Body of pancreas (tissue), 4 donors: Measurements from ENCODE around the gene E2F6. TPM values are rescaled to one million over a fixed set of nuclear protein-coding genes. Genes with fewer than 3 reads are reported as not detected.
A peak's percentile ranks its signal among the peaks of the same experiment; 100 is the strongest.

Experiments
- ATAC-seq: fragments of 150-250 bp; one replicate; pipeline ENCODE4 v1.9.1; 2016
- DNase-seq, 4 donors: peaks; one replicate each; pipeline ENCODE4 v3.0.0-alpha.2; 2019
- H3K27ac ChIP-seq, 4 donors: fragments of 200-600 bp; sonication (generic); 1 replicate in 3 of 4; 2 replicates in 1 of 4; pipeline versions ENCODE4 v1.5.1 to v1.6.1; 2016 to 2019; ENCODE audit warnings: mild to moderate bottlenecking in 1 of 4, mixed read lengths in 1 of 4, moderate library complexity in 1 of 4
- H3K27me3 ChIP-seq, 2 donors: fragments of 200-600 bp; sonication (generic); one replicate each; pipeline ENCODE4 v1.6.0; 2016; ENCODE audit warnings: mild to moderate bottlenecking in 1 of 2
- H3K36me3 ChIP-seq, 2 donors: fragments of 200-600 bp; sonication (generic); replicated peaks in 1 of 2; 2 replicates each; pipeline ENCODE4 v1.5.1; 2016; ENCODE audit warnings: low read depth in 2 of 2; ENCODE audit not compliant: insufficient read depth in 1 of 2
- H3K4me1 ChIP-seq: fragments of 200-600 bp; sonication (generic); one replicate; pipeline ENCODE4 v1.6.0; 2016
- H3K4me3 ChIP-seq, 2 donors: fragments of 200-600 bp; sonication (generic); 1 replicate in 1 of 2; 2 replicates in 1 of 2; pipeline ENCODE4 v1.5.1; 2016 to 2019
- H3K9me3 ChIP-seq, 3 donors: fragments of 200-600 bp; sonication (generic); 1 replicate in 2 of 3; 2 replicates in 1 of 3; pipeline ENCODE4 v1.5.1; 2016
- POLR2A ChIP-seq, 3 donors: fragments of 450-650 bp; IDR thresholded peaks; one replicate each; pipeline ENCODE4 v1.6.1; 2016; ENCODE audit warnings: antibody characterized with exemption in 3 of 3, mild to moderate bottlenecking in 2 of 3
- whole genome bisulfite sequencing, 2 donors: methylation state at CpG; one replicate each; pipeline ENCODE4 v1.1.5; 2017; 5-methylcytosine and 5-hydroxymethylcytosine counted together
- intact Hi-C: fragments of 100-400 bp; cut with DNase I; formaldehyde crosslinking; loops from one replicate; pipeline ENCODE4 v1.15.1; 2023
- total RNA-seq, 2 donors: library from RNA; depleted of rRNA; stranded (reverse); fragments of >200 nt; gene quantifications; one replicate each; pipeline ENCODE4 v1.1.0, GENCODE V29; 2016
- TF ChIP-seq, protein P1 (sequence below), 7 experiments: fragments of 450-650 bp in 4 of 7; fragments of 200-600 bp in 3 of 7; sonication (generic) in 3 of 7; IDR thresholded peaks; one replicate each; pipeline ENCODE4 v1.5.1; 2016 to 2019; ENCODE audit warnings: antibody characterized with exemption in 7 of 7

The E2F6 gene
- total RNA-seq, 2 donors from 2014 or later, result 9.2 to 13.2 TPM

- TF ChIP-seq POLR2A (IDR thresholded peaks at IDR 0.05), result no peak
- no peaks in the 10 kb centered on the region for H3K9me3 ChIP-seq
- H3K4me1 ChIP-seq, result no peaks in the 10 kb centered on the region
- 61 to 76% methylated on average over 15 to 16 of the region's 16 CpGs for WGBS, 2 donors
- no peak overlapping the region for H3K27ac ChIP-seq
- no peak overlapping the region for H3K4me3 ChIP-seq
- ATAC-seq, result no peak
- intact Hi-C loops, result no loop called here
- H3K27me3 ChIP-seq, result no peaks in the 10 kb centered on the region
- DNase-seq, result peak in 2 of 4 donors; percentile 35 to 44
- H3K36me3 ChIP-seq, result no peaks in the 10 kb centered on the region
These were observed 67.1 kb downstream of the E2F6 start for GRCh38 chr2:11398750-11399437.

DNA sequence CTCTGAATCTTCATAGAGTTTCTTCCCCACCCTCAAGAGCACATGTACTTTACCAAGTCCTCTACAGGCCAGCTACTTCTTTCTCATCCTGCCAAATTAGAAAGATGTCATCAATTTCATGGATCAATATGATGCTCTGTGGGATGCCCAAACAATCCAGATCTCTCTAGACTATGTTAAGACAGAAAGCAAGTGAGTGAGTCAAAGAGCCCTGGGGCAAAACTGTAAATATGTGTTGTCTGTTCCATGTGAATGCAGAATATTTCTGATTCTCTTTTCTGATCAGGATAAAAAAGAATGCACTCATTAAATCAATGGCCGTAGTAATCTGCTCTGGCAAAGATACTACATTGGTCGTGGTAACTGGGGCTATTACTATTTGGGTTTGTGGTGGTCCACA is 68.4 kb downstream of the E2F6 start:
- intact Hi-C loops, result no loop called here
- H3K27me3 ChIP-seq, result no peaks in the 10 kb centered on the region
- H3K36me3 ChIP-seq, result no peaks in the 10 kb centered on the region
- DNase-seq (no peak), ATAC-seq (no peak)
- no peak overlapping the region for H3K4me3 ChIP-seq
- no peaks in the 10 kb centered on the region for H3K9me3 ChIP-seq
- TF ChIP-seq POLR2A (IDR thresholded peaks at IDR 0.05), result no peak
- TF ChIP-seq, protein P1, sequence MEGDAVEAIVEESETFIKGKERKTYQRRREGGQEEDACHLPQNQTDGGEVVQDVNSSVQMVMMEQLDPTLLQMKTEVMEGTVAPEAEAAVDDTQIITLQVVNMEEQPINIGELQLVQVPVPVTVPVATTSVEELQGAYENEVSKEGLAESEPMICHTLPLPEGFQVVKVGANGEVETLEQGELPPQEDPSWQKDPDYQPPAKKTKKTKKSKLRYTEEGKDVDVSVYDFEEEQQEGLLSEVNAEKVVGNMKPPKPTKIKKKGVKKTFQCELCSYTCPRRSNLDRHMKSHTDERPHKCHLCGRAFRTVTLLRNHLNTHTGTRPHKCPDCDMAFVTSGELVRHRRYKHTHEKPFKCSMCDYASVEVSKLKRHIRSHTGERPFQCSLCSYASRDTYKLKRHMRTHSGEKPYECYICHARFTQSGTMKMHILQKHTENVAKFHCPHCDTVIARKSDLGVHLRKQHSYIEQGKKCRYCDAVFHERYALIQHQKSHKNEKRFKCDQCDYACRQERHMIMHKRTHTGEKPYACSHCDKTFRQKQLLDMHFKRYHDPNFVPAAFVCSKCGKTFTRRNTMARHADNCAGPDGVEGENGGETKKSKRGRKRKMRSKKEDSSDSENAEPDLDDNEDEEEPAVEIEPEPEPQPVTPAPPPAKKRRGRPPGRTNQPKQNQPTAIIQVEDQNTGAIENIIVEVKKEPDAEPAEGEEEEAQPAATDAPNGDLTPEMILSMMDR (IDR thresholded peaks at IDR 0.05), result no peak
- H3K4me1 ChIP-seq, result no peaks in the 10 kb centered on the region
- H3K27ac ChIP-seq, result no peak overlapping the region
- WGBS, 2 donors, result 85% methylated on average over 2 of the region's 2 CpGs

- WGBS, 2 donors, result 84 to 85% methylated on average over 9 to 15 of the region's 15 CpGs
- Histone ChIP-seq H3K27ac (no peak overlapping the region), H3K9me3 (no peaks in the 10 kb centered on the region), H3K36me3 (no peaks in the 10 kb centered on the region), H3K27me3 (no peaks in the 10 kb centered on the region), H3K4me1 (peaks cover 4% of the 10 kb centered on the region), H3K4me3 (no peak overlapping the region)
- TF ChIP-seq POLR2A (IDR thresholded peaks at IDR 0.05), result no peak
- TF ChIP-seq, protein P1 (IDR thresholded peaks at IDR 0.05), result no peak
- DNase-seq, result peak in 1 of 4 donors; percentile 18
- intact Hi-C loops, result no loop called here
- no peak for ATAC-seq
These were observed 69.2 kb downstream of the E2F6 start for GRCh38 chr2:11396467-11397445.

GRCh38 chr2:11396021-11396420 is 69.9 kb downstream of the E2F6 start:
- H3K4me3 ChIP-seq, result no peak overlapping the region
- no peaks in the 10 kb centered on the region for H3K9me3 ChIP-seq
- H3K4me1 ChIP-seq, result peaks cover 12% of the 10 kb centered on the region
- TF ChIP-seq POLR2A (IDR thresholded peaks at IDR 0.05), result no peak
- TF ChIP-seq, protein P1 (IDR thresholded peaks at IDR 0.05), result no peak
- no peaks in the 10 kb centered on the region for H3K27me3 ChIP-seq
- whole genome bisulfite sequencing, 2 donors, result 90 to 95% methylated on average over 6 to 8 of the region's 8 CpGs
- ATAC-seq (no peak), DNase-seq (no peak)
- no peak overlapping the region for H3K27ac ChIP-seq
- intact Hi-C loops, result no loop called here
- H3K36me3 ChIP-seq, result no peaks in the 10 kb centered on the region

DNA sequence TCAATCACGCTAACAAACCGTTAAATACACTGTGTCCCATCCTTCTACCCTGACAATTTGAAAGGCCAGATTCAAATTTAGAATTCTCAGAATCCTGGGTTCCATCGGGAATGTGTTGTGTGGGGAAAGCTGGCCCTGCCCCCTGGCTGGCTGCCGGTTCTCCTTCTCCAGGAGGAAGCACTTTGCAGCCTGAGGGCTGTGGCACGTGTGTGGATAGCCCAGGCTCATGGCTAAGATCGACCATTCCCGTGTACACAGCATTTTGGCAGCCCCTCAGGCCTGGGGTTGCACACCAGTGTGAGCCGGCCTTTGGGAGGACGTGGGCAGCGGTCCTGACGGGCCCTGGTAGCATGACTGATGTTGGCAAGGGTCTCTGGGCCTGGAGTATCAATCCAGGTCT is 70.6 kb downstream of the E2F6 start:
- Histone ChIP-seq H3K9me3 (no peaks in the 10 kb centered on the region), H3K4me1 (peaks cover 14% of the 10 kb centered on the region), H3K36me3 (no peaks in the 10 kb centered on the region), H3K4me3 (no peak overlapping the region), H3K27ac (no peak overlapping the region), H3K27me3 (no peaks in the 10 kb centered on the region)
- no peak for ATAC-seq
- no peak for TF ChIP-seq POLR2A (IDR thresholded peaks at IDR 0.05)
- TF ChIP-seq, protein P1 (IDR thresholded peaks at IDR 0.05), result no peak
- intact Hi-C loops, result no loop called here
- WGBS, 2 donors, result 49 to 62% methylated on average over 6 to 11 of the region's 11 CpGs
- no peak for DNase-seq
